ENCODE measurements around the gene TMEM245. TPM values are rescaled to one million over a fixed set of nuclear protein-coding genes. Genes with fewer than 3 reads are reported as not detected.
"Not testable (repeated sequence)": the region's sequence is repeated elsewhere in the genome, so short reads cannot be mapped to it uniquely, and the experiment has no call there.

Gene TMEM245
- total RNA-seq, 1 donor from 2014 or later: 49.7 TPM

GRCh38 chr9:109060191-109060590, 59.6 kb downstream of the TMEM245 start:
- no peak for DNase-seq (ENCODE audit: low spot score in 2 of 2)
- Histone ChIP-seq H3K36me3 (peaks cover 44 to 70% of the 10 kb centered on the region in 2 donors), H3K27ac (peak overlapping the region in 1 of 2 donors; percentile 23), H3K4me3 (no peak overlapping the region), H3K4me1 (no peaks in the 10 kb centered on the region), H3K9me3 (no peaks in the 10 kb centered on the region), H3K27me3 (no peaks in the 10 kb centered on the region)
- intact Hi-C loops (cut with DNase I): no loop called here
- no peak for TF ChIP-seq CTCF (IDR thresholded peaks at IDR 0.05)

- H3K27ac ChIP-seq: peak overlapping the region; percentile 50 to 57
- H3K9me3 ChIP-seq; H3K4me1 ChIP-seq; intact Hi-C loops (cut with DNase I); DNase-seq (ENCODE audit: low spot score in 2 of 2); H3K27me3 ChIP-seq; H3K4me3 ChIP-seq: not testable (repeated sequence)
- peaks cover 40 to 60% of the 10 kb centered on the region in 2 donors for H3K36me3 ChIP-seq
These were observed 66.6 kb downstream of the TMEM245 start for GRCh38 chr9:109053121-109053520.

GRCh38 chr9:109052416-109052815, 67.3 kb downstream of the TMEM245 start:
- Histone ChIP-seq H3K4me1 (peaks cover 0 to 9% of the 10 kb centered on the region in 2 donors), H3K36me3 (peaks cover 41 to 65% of the 10 kb centered on the region in 2 donors), H3K9me3 (no peaks in the 10 kb centered on the region), H3K27ac (peak overlapping the region; percentile 50 to 57), H3K4me3 (no peak overlapping the region), H3K27me3 (no peaks in the 10 kb centered on the region)
- intact Hi-C loops (cut with DNase I): no loop called here
- DNase-seq (ENCODE audit: low spot score in 2 of 2): no peak
- no peak for TF ChIP-seq CTCF (IDR thresholded peaks at IDR 0.05)

- intact Hi-C loops (cut with DNase I): loop anchor here (1.0 kb wide), 1 partner anchor 18 kb away; no protein-coding TSS in a partner anchor
- H3K36me3 ChIP-seq: peaks cover 36 to 65% of the 10 kb centered on the region in 2 donors
- H3K9me3 ChIP-seq: no peaks in the 10 kb centered on the region
- no peak for TF ChIP-seq CTCF (IDR thresholded peaks at IDR 0.05)
- H3K4me1 ChIP-seq: peaks cover 0 to 9% of the 10 kb centered on the region in 2 donors
- peak overlapping the region in 1 of 2 donors; percentile 3 for H3K27ac ChIP-seq
- DNase-seq (ENCODE audit: low spot score in 2 of 2): no peak
- H3K4me3 ChIP-seq: no peak overlapping the region
- no peaks in the 10 kb centered on the region for H3K27me3 ChIP-seq
These were observed 68.0 kb downstream of the TMEM245 start for GRCh38 chr9:109051733-109052132.

GRCh38 chr9:109050444-109050843, 69.3 kb downstream of the TMEM245 start:
- Histone ChIP-seq H3K27ac (no peak overlapping the region), H3K4me1 (peaks cover 0 to 9% of the 10 kb centered on the region in 2 donors), H3K36me3 (peaks cover 33 to 61% of the 10 kb centered on the region in 2 donors), H3K4me3 (no peak overlapping the region), H3K9me3 (no peaks in the 10 kb centered on the region), H3K27me3 (no peaks in the 10 kb centered on the region)
- no peak for DNase-seq (ENCODE audit: low spot score in 2 of 2)
- intact Hi-C loops (cut with DNase I): no loop called here
- TF ChIP-seq CTCF (IDR thresholded peaks at IDR 0.05): no peak

GRCh38 chr9:109048822-109049221, 70.9 kb downstream of the TMEM245 start:
- no peak for TF ChIP-seq CTCF (IDR thresholded peaks at IDR 0.05)
- intact Hi-C loops (cut with DNase I): no loop called here
- no peaks in the 10 kb centered on the region for H3K9me3 ChIP-seq
- peaks cover 0 to 5% of the 10 kb centered on the region in 2 donors for H3K4me1 ChIP-seq
- no peak overlapping the region for H3K4me3 ChIP-seq
- H3K36me3 ChIP-seq: peaks cover 34 to 67% of the 10 kb centered on the region in 2 donors
- H3K27ac ChIP-seq: no peak overlapping the region
- no peak for DNase-seq (ENCODE audit: low spot score in 2 of 2)
- H3K27me3 ChIP-seq: no peaks in the 10 kb centered on the region

Measured in ascending aorta (tissue), 2 donors.